Measurements from ENCODE around the gene WIPI1.
A peak's percentile ranks its signal among the peaks of the same experiment; 100 is the strongest.

The WIPI1 gene

DNA sequence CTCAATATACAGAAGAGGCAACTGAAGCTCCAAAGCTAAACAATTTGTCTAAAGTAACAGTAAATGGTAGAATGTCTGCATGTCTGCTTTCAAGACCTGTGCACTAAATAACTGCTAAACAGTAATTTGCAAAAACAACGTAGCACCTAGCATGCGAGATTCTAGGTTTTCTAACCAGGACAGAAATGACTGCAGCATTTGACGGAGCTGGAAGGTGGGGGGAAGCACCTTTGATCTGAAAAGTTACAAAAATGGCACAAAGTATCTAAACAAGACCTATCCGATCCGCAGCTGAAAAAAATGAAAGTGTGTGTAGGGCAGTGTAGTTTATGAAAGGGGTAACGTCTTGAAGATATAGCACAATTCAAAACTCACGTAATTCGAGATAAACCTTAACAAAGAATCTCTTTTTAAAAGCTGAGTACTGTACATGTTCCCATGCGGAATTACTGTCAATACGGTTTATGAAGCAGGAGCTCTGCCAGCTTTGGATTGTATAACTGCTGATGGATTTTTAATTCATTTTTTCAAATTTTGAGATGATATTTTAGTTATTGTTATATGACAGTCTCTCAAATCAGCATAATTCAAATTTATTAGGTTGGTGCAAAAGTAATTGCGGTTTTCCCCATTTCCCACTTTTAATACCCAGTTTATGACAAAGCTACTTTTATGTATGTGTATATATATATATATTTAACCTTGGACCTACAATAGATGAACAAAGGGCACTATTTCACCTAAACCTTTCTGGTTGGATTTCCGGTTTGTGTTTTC lies 1.2 kb upstream of the WIPI1 start:
- H3K27me3 ChIP-seq (ENCODE audit: control insufficient read depth, insufficient read depth, low read length): no peaks in the 10 kb centered on the region
- peaks cover 3% of the 10 kb centered on the region for H3K4me1 ChIP-seq (ENCODE audit: control insufficient read depth, insufficient read depth, low read length)
- peak overlapping the region; percentile 75 for H3K27ac ChIP-seq (ENCODE audit: low read depth, low read length)
- no peaks in the 10 kb centered on the region for H3K36me3 ChIP-seq (ENCODE audit: control insufficient read depth, insufficient read depth, low read length)
- H3K4me3 ChIP-seq (ENCODE audit: low read length): peak overlapping the region; percentile 76
- H3K9ac ChIP-seq (ENCODE audit: low read length): no peak overlapping the region

- peak overlapping the region; percentile 76 for H3K4me3 ChIP-seq (ENCODE audit: low read length)
- no peak overlapping the region for H3K9ac ChIP-seq (ENCODE audit: low read length)
- H3K4me1 ChIP-seq (ENCODE audit: control insufficient read depth, insufficient read depth, low read length): peaks cover 3% of the 10 kb centered on the region
- H3K27ac ChIP-seq (ENCODE audit: low read depth, low read length): peak overlapping the region; percentile 75
- H3K36me3 ChIP-seq (ENCODE audit: control insufficient read depth, insufficient read depth, low read length): peaks cover 2% of the 10 kb centered on the region
- H3K27me3 ChIP-seq (ENCODE audit: control insufficient read depth, insufficient read depth, low read length): no peaks in the 10 kb centered on the region
These were observed 403 bp upstream of the WIPI1 start for GRCh38 chr17:68457539-68458259.

DNA sequence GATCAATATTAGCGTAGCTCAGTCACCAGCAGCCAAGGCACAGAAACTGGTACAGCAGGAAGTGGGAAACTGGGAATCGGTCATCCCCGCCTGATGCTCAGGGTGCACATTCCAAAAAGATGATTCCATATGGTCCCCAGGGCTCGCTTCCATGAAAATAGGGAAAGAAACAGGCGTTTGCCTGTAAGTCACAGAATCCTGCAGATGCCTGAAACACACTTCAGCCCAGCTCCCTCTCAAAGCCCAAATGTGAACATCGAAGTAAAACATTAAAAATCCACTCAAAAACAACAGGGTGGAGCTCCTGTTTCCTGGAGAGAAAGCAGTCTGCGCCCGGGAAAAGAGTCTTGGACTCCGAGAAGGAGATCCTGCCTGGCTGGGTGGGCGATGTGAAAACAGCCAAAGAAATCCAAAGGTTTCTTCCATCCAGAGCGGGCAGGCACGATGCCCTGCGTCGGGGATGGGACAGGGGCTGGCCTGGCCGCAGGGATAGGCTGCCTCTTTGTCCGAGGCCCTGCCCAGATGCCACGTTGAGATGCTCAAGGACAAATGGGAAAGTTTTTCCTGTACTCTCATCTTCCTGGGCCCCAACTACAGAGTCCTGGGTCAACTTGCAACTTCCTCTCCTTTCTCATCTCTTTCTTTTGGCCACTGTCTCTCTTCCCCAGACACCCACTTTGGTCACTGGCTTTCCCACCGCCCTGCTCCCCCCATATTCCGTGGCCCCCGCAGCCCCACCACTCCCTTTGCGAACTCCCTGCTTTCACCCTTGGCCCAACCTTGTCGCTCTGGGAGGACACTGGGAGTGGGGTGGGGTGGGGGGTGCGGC lies 743 bp downstream of the WIPI1 start:
- peaks cover 4% of the 10 kb centered on the region for H3K36me3 ChIP-seq (ENCODE audit: control insufficient read depth, insufficient read depth, low read length)
- no peaks in the 10 kb centered on the region for H3K27me3 ChIP-seq (ENCODE audit: control insufficient read depth, insufficient read depth, low read length)
- peak overlapping the region; percentile 92 for H3K4me3 ChIP-seq (ENCODE audit: low read length)
- H3K9ac ChIP-seq (ENCODE audit: low read length): peak overlapping the region; percentile 16
- H3K27ac ChIP-seq (ENCODE audit: low read depth, low read length): peak overlapping the region; percentile 92
- peaks cover 3% of the 10 kb centered on the region for H3K4me1 ChIP-seq (ENCODE audit: control insufficient read depth, insufficient read depth, low read length)

GRCh38 chr17:68455901-68456338 lies 1.4 kb downstream of the WIPI1 start:
- Histone ChIP-seq H3K4me3 (ENCODE audit: low read length) (peak overlapping the region; percentile 92), H3K27ac (ENCODE audit: low read depth, low read length) (peak overlapping the region; percentile 92), H3K9ac (ENCODE audit: low read length) (peak overlapping the region; percentile 16), H3K4me1 (ENCODE audit: control insufficient read depth, insufficient read depth, low read length) (peaks cover 3% of the 10 kb centered on the region), H3K27me3 (ENCODE audit: control insufficient read depth, insufficient read depth, low read length) (no peaks in the 10 kb centered on the region), H3K36me3 (ENCODE audit: control insufficient read depth, insufficient read depth, low read length) (peaks cover 7% of the 10 kb centered on the region)

GRCh38 chr17:68453991-68454665 lies 3.2 kb downstream of the WIPI1 start:
- H3K36me3 ChIP-seq (ENCODE audit: control insufficient read depth, insufficient read depth, low read length): peaks cover 19% of the 10 kb centered on the region

GRCh38 chr17:68452724-68453290 lies 4.5 kb downstream of the WIPI1 start:
- Histone ChIP-seq H3K9ac (ENCODE audit: low read length) (no peak overlapping the region), H3K27ac (ENCODE audit: low read depth, low read length) (no peak overlapping the region), H3K36me3 (ENCODE audit: control insufficient read depth, insufficient read depth, low read length) (peaks cover 27% of the 10 kb centered on the region), H3K4me3 (ENCODE audit: low read length) (no peak overlapping the region), H3K27me3 (ENCODE audit: control insufficient read depth, insufficient read depth, low read length) (no peaks in the 10 kb centered on the region), H3K4me1 (ENCODE audit: control insufficient read depth, insufficient read depth, low read length) (peaks cover 3% of the 10 kb centered on the region)

More at GRCh38 chr17:68453991-68454665, 3.2 kb downstream of the WIPI1 start:
- no peak overlapping the region for H3K9ac ChIP-seq (ENCODE audit: low read length)
- peaks cover 3% of the 10 kb centered on the region for H3K4me1 ChIP-seq (ENCODE audit: control insufficient read depth, insufficient read depth, low read length)
- H3K4me3 ChIP-seq (ENCODE audit: low read length): no peak overlapping the region
- H3K27ac ChIP-seq (ENCODE audit: low read depth, low read length): no peak overlapping the region
- H3K27me3 ChIP-seq (ENCODE audit: control insufficient read depth, insufficient read depth, low read length): no peaks in the 10 kb centered on the region

GRCh38 chr17:68451670-68452354 lies 5.5 kb downstream of the WIPI1 start:
- Histone ChIP-seq H3K36me3 (ENCODE audit: control insufficient read depth, insufficient read depth, low read length) (peaks cover 29% of the 10 kb centered on the region), H3K27ac (ENCODE audit: low read depth, low read length) (no peak overlapping the region), H3K4me3 (ENCODE audit: low read length) (no peak overlapping the region), H3K9ac (ENCODE audit: low read length) (no peak overlapping the region), H3K27me3 (ENCODE audit: control insufficient read depth, insufficient read depth, low read length) (no peaks in the 10 kb centered on the region), H3K4me1 (ENCODE audit: control insufficient read depth, insufficient read depth, low read length) (peaks cover 3% of the 10 kb centered on the region)

DNA sequence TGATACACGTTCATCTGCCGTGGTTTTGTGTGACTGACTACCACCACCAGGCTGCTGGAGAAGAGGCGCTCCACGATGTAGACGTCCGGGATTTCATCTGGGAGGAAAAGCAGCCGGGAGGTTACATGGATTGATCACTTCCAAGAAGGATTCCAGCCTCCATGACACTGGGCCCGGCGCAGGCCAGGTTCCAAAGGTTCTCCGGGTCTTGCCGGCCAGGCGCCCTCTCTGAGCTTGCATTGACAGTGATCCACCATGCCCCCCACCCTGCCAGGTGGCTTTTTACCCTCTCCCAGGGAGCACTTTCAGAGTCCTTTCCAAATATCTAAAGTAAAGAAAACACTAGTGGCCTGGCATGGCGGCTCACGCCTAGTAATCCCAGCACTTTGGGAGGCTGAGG lies 6.5 kb downstream of the WIPI1 start:
- H3K36me3 ChIP-seq (ENCODE audit: control insufficient read depth, insufficient read depth, low read length): peaks cover 30% of the 10 kb centered on the region
- no peaks in the 10 kb centered on the region for H3K27me3 ChIP-seq (ENCODE audit: control insufficient read depth, insufficient read depth, low read length)
- H3K9ac ChIP-seq (ENCODE audit: low read length): no peak overlapping the region
- no peak overlapping the region for H3K4me3 ChIP-seq (ENCODE audit: low read length)
- H3K4me1 ChIP-seq (ENCODE audit: control insufficient read depth, insufficient read depth, low read length): no peaks in the 10 kb centered on the region
- no peak overlapping the region for H3K27ac ChIP-seq (ENCODE audit: low read depth, low read length)

DNA sequence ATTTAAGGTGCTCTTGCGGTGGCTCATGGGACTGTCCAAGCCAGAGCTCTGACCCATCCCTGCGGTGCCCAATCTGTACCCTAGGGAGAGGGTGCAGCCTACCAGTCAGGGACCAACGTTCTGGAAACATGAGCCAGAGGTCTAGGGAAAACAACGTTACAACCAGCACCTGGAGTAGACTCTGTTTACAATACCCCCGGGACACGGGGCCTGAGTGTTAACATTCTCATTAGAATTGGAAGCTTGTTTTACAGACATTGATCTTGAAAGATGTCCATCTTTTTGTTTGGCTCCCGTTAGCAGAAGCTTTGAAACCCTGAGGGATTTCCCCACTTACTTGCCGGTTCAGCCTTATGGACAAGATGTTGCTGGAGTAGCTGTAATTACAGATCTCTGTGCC lies 6.9 kb downstream of the WIPI1 start:
- H3K4me1 ChIP-seq (ENCODE audit: control insufficient read depth, insufficient read depth, low read length): no peaks in the 10 kb centered on the region
- H3K27ac ChIP-seq (ENCODE audit: low read depth, low read length): no peak overlapping the region
- peaks cover 30% of the 10 kb centered on the region for H3K36me3 ChIP-seq (ENCODE audit: control insufficient read depth, insufficient read depth, low read length)

DNA sequence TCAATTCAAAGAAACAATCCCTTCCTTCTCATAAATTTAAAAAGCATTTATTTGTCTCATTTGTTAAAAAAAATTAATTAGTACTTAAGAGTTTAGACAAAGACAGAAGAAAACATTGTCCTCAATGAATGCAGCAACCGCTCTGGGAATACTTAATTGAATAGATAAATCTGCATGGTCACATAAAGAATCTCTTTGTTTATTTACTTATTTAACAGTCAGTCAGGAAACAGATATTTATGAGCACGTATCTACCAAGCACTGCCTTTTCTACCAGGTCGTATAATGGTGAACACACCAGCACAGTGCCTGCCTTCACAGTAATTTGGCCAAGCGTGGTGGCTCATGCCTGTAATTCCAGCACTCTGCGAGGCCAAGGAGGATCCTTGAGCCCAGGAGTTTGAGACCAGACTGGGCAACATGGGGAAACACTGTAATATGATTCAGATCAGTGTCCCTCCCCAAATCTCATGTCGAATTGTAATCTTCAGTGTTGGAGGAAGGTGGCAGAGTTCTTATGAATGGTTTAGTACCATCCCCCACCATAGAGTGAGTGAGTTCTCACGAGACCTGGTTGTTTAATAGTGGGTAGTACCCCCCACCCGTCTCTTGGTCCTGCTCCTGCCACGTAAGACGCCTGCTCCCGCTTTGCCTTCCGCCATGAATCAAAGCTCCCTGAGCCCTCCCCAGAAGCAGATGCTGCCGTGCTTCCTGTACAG lies 8.1 kb downstream of the WIPI1 start:
- peaks cover 30% of the 10 kb centered on the region for H3K36me3 ChIP-seq (ENCODE audit: control insufficient read depth, insufficient read depth, low read length)
- H3K4me1 ChIP-seq (ENCODE audit: control insufficient read depth, insufficient read depth, low read length): no peaks in the 10 kb centered on the region
- H3K9ac ChIP-seq (ENCODE audit: low read length): no peak overlapping the region
- H3K4me3 ChIP-seq (ENCODE audit: low read length): no peak overlapping the region
- no peak overlapping the region for H3K27ac ChIP-seq (ENCODE audit: low read depth, low read length)
- no peaks in the 10 kb centered on the region for H3K27me3 ChIP-seq (ENCODE audit: control insufficient read depth, insufficient read depth, low read length)

More for the DNA sequence above, 6.9 kb downstream of the WIPI1 start:
- no peak overlapping the region for H3K4me3 ChIP-seq (ENCODE audit: low read length)
- H3K27me3 ChIP-seq (ENCODE audit: control insufficient read depth, insufficient read depth, low read length): no peaks in the 10 kb centered on the region
- H3K9ac ChIP-seq (ENCODE audit: low read length): no peak overlapping the region

GRCh38 chr17:68446626-68447041 lies 10.7 kb downstream of the WIPI1 start:
- Histone ChIP-seq H3K27ac (ENCODE audit: low read depth, low read length) (no peak overlapping the region), H3K9ac (ENCODE audit: low read length) (no peak overlapping the region), H3K27me3 (ENCODE audit: control insufficient read depth, insufficient read depth, low read length) (no peaks in the 10 kb centered on the region), H3K36me3 (ENCODE audit: control insufficient read depth, insufficient read depth, low read length) (peaks cover 31% of the 10 kb centered on the region), H3K4me3 (ENCODE audit: low read length) (no peak overlapping the region), H3K4me1 (ENCODE audit: control insufficient read depth, insufficient read depth, low read length) (peaks cover 4% of the 10 kb centered on the region)
